Measurements from ENCODE around the gene BBOX1.

- TF ChIP-seq EZH2 (IDR thresholded peaks at IDR 0.05) (no peak), POLR2AphosphoS5 (IDR thresholded peaks at IDR 0.05; ENCODE audit: borderline replicate concordance, low read depth, low read length) (no peak)
Measured at GRCh38 chr11:27118949-27119348, 78.3 kb downstream of the BBOX1 start.
